ENCODE data around the gene HEMGN. TPM values are rescaled to one million over a fixed set of nuclear protein-coding genes. Genes with fewer than 3 reads are reported as not detected.

The HEMGN gene
- total RNA-seq, 1 experiment from 2014 or later, result 0.11 TPM

DNA sequence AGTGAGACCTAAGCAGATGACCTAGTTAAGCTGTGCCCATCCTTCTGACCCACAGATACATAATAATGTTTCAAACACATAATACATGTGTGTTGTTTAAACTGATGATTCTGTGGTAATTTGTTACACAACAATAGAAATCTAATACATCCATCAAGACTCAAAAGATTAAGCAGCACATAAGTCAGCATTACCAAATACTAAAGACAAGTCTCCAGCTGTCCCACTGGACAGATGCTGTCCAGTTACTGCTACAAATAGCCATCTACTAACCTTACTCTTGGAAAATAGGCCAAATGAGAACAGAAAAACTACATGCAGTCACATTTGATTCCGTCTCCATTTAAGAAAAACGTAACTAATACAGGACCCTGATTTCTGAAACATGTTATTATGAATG lies 26.4 kb downstream of the HEMGN start (continued):
- TF ChIP-seq, protein P1, sequence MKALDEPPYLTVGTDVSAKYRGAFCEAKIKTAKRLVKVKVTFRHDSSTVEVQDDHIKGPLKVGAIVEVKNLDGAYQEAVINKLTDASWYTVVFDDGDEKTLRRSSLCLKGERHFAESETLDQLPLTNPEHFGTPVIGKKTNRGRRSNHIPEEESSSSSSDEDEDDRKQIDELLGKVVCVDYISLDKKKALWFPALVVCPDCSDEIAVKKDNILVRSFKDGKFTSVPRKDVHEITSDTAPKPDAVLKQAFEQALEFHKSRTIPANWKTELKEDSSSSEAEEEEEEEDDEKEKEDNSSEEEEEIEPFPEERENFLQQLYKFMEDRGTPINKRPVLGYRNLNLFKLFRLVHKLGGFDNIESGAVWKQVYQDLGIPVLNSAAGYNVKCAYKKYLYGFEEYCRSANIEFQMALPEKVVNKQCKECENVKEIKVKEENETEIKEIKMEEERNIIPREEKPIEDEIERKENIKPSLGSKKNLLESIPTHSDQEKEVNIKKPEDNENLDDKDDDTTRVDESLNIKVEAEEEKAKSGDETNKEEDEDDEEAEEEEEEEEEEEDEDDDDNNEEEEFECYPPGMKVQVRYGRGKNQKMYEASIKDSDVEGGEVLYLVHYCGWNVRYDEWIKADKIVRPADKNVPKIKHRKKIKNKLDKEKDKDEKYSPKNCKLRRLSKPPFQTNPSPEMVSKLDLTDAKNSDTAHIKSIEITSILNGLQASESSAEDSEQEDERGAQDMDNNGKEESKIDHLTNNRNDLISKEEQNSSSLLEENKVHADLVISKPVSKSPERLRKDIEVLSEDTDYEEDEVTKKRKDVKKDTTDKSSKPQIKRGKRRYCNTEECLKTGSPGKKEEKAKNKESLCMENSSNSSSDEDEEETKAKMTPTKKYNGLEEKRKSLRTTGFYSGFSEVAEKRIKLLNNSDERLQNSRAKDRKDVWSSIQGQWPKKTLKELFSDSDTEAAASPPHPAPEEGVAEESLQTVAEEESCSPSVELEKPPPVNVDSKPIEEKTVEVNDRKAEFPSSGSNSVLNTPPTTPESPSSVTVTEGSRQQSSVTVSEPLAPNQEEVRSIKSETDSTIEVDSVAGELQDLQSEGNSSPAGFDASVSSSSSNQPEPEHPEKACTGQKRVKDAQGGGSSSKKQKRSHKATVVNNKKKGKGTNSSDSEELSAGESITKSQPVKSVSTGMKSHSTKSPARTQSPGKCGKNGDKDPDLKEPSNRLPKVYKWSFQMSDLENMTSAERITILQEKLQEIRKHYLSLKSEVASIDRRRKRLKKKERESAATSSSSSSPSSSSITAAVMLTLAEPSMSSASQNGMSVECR (CRISPR knock-in tag; IDR thresholded peaks at IDR 0.05; ENCODE audit: borderline replicate concordance), result no peak
- TF ChIP-seq OVOL2 (CRISPR knock-in tag; IDR thresholded peaks at IDR 0.05; ENCODE audit: borderline replicate concordance), result no peak
- TF ChIP-seq, protein P2, sequence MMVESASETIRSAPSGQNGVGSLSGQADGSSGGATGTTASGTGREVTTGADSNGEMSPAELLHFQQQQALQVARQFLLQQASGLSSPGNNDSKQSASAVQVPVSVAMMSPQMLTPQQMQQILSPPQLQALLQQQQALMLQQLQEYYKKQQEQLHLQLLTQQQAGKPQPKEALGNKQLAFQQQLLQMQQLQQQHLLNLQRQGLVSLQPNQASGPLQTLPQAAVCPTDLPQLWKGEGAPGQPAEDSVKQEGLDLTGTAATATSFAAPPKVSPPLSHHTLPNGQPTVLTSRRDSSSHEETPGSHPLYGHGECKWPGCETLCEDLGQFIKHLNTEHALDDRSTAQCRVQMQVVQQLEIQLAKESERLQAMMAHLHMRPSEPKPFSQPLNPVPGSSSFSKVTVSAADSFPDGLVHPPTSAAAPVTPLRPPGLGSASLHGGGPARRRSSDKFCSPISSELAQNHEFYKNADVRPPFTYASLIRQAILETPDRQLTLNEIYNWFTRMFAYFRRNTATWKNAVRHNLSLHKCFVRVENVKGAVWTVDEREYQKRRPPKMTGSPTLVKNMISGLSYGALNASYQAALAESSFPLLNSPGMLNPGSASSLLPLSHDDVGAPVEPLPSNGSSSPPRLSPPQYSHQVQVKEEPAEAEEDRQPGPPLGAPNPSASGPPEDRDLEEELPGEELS (CRISPR knock-in tag; IDR thresholded peaks at IDR 0.05), result no peak
- no peak for TF ChIP-seq ZNF219 (CRISPR knock-in tag; IDR thresholded peaks at IDR 0.05; ENCODE audit: borderline replicate concordance)
- no peak for TF ChIP-seq JUN (CRISPR knock-in tag; IDR thresholded peaks at IDR 0.05)
- no peak for TF ChIP-seq CREM (CRISPR knock-in tag; IDR thresholded peaks at IDR 0.05)
- TF ChIP-seq, protein P3, sequence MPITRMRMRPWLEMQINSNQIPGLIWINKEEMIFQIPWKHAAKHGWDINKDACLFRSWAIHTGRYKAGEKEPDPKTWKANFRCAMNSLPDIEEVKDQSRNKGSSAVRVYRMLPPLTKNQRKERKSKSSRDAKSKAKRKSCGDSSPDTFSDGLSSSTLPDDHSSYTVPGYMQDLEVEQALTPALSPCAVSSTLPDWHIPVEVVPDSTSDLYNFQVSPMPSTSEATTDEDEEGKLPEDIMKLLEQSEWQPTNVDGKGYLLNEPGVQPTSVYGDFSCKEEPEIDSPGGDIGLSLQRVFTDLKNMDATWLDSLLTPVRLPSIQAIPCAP (CRISPR knock-in tag; IDR thresholded peaks at IDR 0.05), result no peak
- TF ChIP-seq MYBL2 (CRISPR knock-in tag; IDR thresholded peaks at IDR 0.05), result no peak
- TF ChIP-seq ETV6 (CRISPR knock-in tag; IDR thresholded peaks at IDR 0.05), result no peak
- TF ChIP-seq, protein P4, sequence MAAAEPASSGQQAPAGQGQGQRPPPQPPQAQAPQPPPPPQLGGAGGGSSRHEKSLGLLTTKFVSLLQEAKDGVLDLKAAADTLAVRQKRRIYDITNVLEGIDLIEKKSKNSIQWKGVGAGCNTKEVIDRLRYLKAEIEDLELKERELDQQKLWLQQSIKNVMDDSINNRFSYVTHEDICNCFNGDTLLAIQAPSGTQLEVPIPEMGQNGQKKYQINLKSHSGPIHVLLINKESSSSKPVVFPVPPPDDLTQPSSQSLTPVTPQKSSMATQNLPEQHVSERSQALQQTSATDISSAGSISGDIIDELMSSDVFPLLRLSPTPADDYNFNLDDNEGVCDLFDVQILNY (CRISPR knock-in tag; IDR thresholded peaks at IDR 0.05), result no peak
- TF ChIP-seq, protein P5, sequence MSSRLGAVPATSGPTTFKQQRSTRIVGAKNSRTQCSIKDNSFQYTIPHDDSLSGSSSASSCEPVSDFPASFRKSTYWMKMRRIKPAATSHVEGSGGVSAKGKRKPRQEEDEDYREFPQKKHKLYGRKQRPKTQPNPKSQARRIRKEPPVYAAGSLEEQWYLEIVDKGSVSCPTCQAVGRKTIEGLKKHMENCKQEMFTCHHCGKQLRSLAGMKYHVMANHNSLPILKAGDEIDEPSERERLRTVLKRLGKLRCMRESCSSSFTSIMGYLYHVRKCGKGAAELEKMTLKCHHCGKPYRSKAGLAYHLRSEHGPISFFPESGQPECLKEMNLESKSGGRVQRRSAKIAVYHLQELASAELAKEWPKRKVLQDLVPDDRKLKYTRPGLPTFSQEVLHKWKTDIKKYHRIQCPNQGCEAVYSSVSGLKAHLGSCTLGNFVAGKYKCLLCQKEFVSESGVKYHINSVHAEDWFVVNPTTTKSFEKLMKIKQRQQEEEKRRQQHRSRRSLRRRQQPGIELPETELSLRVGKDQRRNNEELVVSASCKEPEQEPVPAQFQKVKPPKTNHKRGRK (CRISPR knock-in tag; IDR thresholded peaks at IDR 0.05; ENCODE audit: borderline replicate concordance), result no peak
- no peak for TF ChIP-seq RELA (CRISPR knock-in tag; IDR thresholded peaks at IDR 0.05; ENCODE audit: borderline replicate concordance)
- no peak for TF ChIP-seq NR3C1 (CRISPR knock-in tag; conservative IDR thresholded peaks at IDR 0.05; ENCODE audit: low read depth)

DNA sequence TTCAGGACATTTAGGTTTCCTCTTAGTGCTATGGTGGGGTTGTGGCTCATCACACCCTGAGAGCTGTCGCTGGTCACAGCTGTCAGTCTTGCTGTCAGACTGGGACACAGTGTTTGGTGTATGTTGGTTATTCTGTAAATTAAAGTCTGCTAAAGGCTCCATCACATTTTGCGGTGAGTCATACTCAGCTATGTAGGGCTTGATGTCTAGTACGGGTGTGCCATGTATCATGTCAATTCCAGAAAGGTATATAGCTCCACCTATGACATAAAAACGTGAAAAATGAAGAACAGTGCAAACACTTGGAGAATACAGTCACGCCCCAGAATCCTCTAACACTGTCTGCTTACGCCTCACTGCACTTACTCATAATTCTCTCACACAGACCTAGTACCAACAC lies 27.6 kb downstream of the HEMGN start:
- no peaks in the 10 kb centered on the region for H3K4me1 Mint-ChIP-seq
- H3K27me3 Mint-ChIP-seq (ENCODE audit: low read depth), result no peaks in the 10 kb centered on the region
- H3K36me3 Mint-ChIP-seq, result peaks cover 3% of the 10 kb centered on the region; the same call in 1 of the 2 replicates
- no peak for ATAC-seq
- no peak overlapping the region for H3K27ac Mint-ChIP-seq
- POLR2A ChIA-PET, result no interaction called here
- DNase-seq (ENCODE audit: low spot score), result no peak
- TF ChIP-seq NFYB (CRISPR knock-in tag; conservative IDR thresholded peaks at IDR 0.05; ENCODE audit: low read depth) (no peak), FOXP1 (CRISPR knock-in tag; IDR thresholded peaks at IDR 0.05; ENCODE audit: borderline replicate concordance) (no peak), ZNF423 (CRISPR knock-in tag; IDR thresholded peaks at IDR 0.05) (no peak), ZNF671 (CRISPR knock-in tag; IDR thresholded peaks at IDR 0.05) (no peak)
- TF ChIP-seq, protein P6, sequence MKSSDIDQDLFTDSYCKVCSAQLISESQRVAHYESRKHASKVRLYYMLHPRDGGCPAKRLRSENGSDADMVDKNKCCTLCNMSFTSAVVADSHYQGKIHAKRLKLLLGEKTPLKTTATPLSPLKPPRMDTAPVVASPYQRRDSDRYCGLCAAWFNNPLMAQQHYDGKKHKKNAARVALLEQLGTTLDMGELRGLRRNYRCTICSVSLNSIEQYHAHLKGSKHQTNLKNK (CRISPR knock-in tag; IDR thresholded peaks at IDR 0.05), result no peak
- TF ChIP-seq, protein P7, sequence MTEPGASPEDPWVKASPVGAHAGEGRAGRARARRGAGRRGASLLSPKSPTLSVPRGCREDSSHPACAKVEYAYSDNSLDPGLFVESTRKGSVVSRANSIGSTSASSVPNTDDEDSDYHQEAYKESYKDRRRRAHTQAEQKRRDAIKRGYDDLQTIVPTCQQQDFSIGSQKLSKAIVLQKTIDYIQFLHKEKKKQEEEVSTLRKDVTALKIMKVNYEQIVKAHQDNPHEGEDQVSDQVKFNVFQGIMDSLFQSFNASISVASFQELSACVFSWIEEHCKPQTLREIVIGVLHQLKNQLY (CRISPR knock-in tag; IDR thresholded peaks at IDR 0.05), result no peak
- TF ChIP-seq, protein P8, sequence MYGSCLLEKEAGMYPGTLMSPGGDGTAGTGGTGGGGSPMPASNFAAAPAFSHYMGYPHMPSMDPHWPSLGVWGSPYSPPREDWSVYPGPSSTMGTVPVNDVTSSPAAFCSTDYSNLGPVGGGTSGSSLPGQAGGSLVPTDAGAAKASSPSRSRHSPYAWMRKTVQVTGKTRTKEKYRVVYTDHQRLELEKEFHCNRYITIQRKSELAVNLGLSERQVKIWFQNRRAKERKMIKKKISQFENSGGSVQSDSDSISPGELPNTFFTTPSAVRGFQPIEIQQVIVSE (CRISPR knock-in tag; IDR thresholded peaks at IDR 0.05; ENCODE audit: borderline replicate concordance), result no peak
- no peaks in the 10 kb centered on the region for H3K9me3 Mint-ChIP-seq
- no peak overlapping the region for H3K4me3 Mint-ChIP-seq
- CTCF ChIA-PET, result no interaction called here
